GM23248 (cell line): ENCODE results near the gene CASTOR1.

Source experiments
- EZH2 ChIP-seq: fragments of 200-600 bp; sonication (generic); IDR thresholded peaks from 2 replicates; pipeline ENCODE4 v1.6.1; 2018; ENCODE audit warnings: antibody characterized with exemption, mild to moderate bottlenecking; ENCODE audit not compliant: insufficient read depth, poor library complexity, severe bottlenecking
- EZH2phosphoT487 ChIP-seq: fragments of 200-600 bp; sonication (generic); IDR thresholded peaks from 2 replicates; pipeline ENCODE4 v1.6.1; 2018; ENCODE audit warnings: antibody characterized with exemption, moderate library complexity, mild to moderate bottlenecking, low read depth; ENCODE audit not compliant: insufficient read depth

- no peak for TF ChIP-seq EZH2
- no peak for TF ChIP-seq EZH2phosphoT487
Measured at GRCh38 chr22:30236875-30237274, 52.4 kb downstream of the CASTOR1 start.
